GM23338 (cell line): ENCODE measurements around the gene RASL12.

Experiments
- EZH2 ChIP-seq: fragments of 200-600 bp; sonication (generic); IDR thresholded peaks from one replicate; pipeline ENCODE4 v1.8.0; 2017; ENCODE audit warnings: antibody characterized with exemption, mild to moderate bottlenecking, low read depth; ENCODE audit not compliant: unreplicated experiment
- EZH2phosphoT487 ChIP-seq: fragments of 200-600 bp; sonication (generic); IDR thresholded peaks from one replicate; pipeline ENCODE4 v1.8.1; 2018; ENCODE audit warnings: antibody characterized with exemption; ENCODE audit not compliant: unreplicated experiment
- JUNB ChIP-seq: IDR thresholded peaks from one replicate; pipeline ENCODE4 v1.6.1; 2016; ENCODE audit warnings: antibody characterized with exemption; ENCODE audit not compliant: unreplicated experiment
- NANOG ChIP-seq: IDR thresholded peaks from 2 replicates; pipeline ENCODE4 v1.6.1; 2016; ENCODE audit warnings: antibody characterized with exemption, borderline replicate concordance
- POLR2AphosphoS5 ChIP-seq: IDR thresholded peaks from 2 replicates; pipeline ENCODE4 v1.6.1; 2016; ENCODE audit warnings: antibody characterized with exemption, low read depth
- ZNF114 ChIP-seq: fragments of 250-450 bp; sonication (Bioruptor Pico); IDR thresholded peaks from 2 replicates; pipeline ENCODE4 v1.5.0; 2020; ENCODE audit warnings: mild to moderate bottlenecking, moderate library complexity
- ZNF331 ChIP-seq: fragments of 250-450 bp; sonication (Bioruptor Pico); IDR thresholded peaks from 2 replicates; pipeline ENCODE4 v1.5.0; 2020; ENCODE audit warnings: low read depth, mild to moderate bottlenecking, moderate library complexity
- TF ChIP-seq, protein P1 (sequence below), 2 experiments: fragments of 200-600 bp in 1 of 2; sonication (generic) in 1 of 2; conservative IDR thresholded peaks; 2 replicates each; pipeline versions ENCODE4 v1.5.1 to v1.6.1; 2016 to 2017; ENCODE audit warnings: antibody characterized with exemption in 2 of 2, low read depth in 2 of 2, mild to moderate bottlenecking in 2 of 2, moderate library complexity in 1 of 2
- TF ChIP-seq, protein P2 (sequence below): IDR thresholded peaks from one replicate; pipeline ENCODE4 v1.6.1; 2018; ENCODE audit warnings: antibody characterized with exemption; ENCODE audit not compliant: unreplicated experiment

DNA sequence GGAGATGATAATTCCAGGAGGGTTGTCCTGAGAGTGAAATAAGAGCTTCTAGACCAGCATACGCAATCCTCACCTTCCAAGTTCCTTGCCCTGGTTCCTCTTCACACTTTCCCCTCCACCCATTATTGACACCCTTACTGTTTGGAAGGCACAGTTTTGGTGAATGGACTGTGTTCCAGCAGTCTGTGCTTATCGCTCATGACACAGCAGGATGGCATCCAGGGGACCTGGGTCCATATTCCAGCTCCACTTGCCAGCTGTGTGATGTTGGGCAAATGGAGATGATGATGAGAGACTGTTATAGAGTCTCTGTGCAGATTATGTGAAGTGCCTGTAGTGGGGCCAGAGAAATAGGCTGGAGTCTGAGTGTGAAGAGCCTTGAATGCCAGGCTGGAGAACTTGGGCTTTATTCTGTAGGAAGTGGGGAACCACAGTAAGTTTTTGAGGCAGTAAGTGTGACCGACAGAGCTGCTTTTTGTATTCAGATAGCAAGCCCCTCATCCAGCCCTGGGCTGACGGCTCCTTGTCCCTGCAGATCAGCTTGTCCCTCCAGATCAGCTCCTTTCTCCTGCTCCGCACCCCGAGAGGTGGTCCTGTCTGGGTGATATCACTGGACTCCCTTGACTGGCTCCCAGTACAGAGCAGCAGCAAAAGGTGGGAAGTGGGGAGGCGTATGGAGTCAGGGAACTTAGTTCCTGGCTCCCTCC is 16.9 kb upstream of the RASL12 start:
- TF ChIP-seq, protein P1, sequence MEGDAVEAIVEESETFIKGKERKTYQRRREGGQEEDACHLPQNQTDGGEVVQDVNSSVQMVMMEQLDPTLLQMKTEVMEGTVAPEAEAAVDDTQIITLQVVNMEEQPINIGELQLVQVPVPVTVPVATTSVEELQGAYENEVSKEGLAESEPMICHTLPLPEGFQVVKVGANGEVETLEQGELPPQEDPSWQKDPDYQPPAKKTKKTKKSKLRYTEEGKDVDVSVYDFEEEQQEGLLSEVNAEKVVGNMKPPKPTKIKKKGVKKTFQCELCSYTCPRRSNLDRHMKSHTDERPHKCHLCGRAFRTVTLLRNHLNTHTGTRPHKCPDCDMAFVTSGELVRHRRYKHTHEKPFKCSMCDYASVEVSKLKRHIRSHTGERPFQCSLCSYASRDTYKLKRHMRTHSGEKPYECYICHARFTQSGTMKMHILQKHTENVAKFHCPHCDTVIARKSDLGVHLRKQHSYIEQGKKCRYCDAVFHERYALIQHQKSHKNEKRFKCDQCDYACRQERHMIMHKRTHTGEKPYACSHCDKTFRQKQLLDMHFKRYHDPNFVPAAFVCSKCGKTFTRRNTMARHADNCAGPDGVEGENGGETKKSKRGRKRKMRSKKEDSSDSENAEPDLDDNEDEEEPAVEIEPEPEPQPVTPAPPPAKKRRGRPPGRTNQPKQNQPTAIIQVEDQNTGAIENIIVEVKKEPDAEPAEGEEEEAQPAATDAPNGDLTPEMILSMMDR (conservative IDR thresholded peaks at IDR 0.05; ENCODE audit: low read depth in 2 of 2): no peak
- TF ChIP-seq EZH2 (no peak), EZH2phosphoT487 (no peak), JUNB (no peak), POLR2AphosphoS5 (no peak), ZNF114 (CRISPR knock-in tag) (no peak), ZNF331 (CRISPR knock-in tag) (no peak), NANOG (no peak)
- TF ChIP-seq, protein P2, sequence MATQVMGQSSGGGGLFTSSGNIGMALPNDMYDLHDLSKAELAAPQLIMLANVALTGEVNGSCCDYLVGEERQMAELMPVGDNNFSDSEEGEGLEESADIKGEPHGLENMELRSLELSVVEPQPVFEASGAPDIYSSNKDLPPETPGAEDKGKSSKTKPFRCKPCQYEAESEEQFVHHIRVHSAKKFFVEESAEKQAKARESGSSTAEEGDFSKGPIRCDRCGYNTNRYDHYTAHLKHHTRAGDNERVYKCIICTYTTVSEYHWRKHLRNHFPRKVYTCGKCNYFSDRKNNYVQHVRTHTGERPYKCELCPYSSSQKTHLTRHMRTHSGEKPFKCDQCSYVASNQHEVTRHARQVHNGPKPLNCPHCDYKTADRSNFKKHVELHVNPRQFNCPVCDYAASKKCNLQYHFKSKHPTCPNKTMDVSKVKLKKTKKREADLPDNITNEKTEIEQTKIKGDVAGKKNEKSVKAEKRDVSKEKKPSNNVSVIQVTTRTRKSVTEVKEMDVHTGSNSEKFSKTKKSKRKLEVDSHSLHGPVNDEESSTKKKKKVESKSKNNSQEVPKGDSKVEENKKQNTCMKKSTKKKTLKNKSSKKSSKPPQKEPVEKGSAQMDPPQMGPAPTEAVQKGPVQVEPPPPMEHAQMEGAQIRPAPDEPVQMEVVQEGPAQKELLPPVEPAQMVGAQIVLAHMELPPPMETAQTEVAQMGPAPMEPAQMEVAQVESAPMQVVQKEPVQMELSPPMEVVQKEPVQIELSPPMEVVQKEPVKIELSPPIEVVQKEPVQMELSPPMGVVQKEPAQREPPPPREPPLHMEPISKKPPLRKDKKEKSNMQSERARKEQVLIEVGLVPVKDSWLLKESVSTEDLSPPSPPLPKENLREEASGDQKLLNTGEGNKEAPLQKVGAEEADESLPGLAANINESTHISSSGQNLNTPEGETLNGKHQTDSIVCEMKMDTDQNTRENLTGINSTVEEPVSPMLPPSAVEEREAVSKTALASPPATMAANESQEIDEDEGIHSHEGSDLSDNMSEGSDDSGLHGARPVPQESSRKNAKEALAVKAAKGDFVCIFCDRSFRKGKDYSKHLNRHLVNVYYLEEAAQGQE: no peak
